Gastrocnemius medialis (tissue), 4 donors: ENCODE results near the gene LRP11.
"Not testable (repeated sequence)": the region's sequence is repeated elsewhere in the genome, so short reads cannot be mapped to it uniquely, and the experiment has no call there.

Experiments
- CTCF ChIP-seq, 5 experiments: fragments of 450-650 bp in 3 of 5; fragments of 200-600 bp in 2 of 5; sonication (generic) in 2 of 5; IDR thresholded peaks in 4 of 5; conservative IDR thresholded peaks in 1 of 5; 1 replicate in 4 of 5; 2 replicates in 1 of 5; pipeline ENCODE4 v1.5.1; 2016 to 2019; ENCODE audit warnings: antibody characterized with exemption in 5 of 5, mild to moderate bottlenecking in 3 of 5, moderate library complexity in 3 of 5
- POLR2A ChIP-seq, 2 donors: fragments of 450-650 bp; IDR thresholded peaks; one replicate each; pipeline ENCODE4 v1.6.1; 2017; ENCODE audit warnings: antibody characterized with exemption in 2 of 2, mild to moderate bottlenecking in 2 of 2, moderate library complexity in 2 of 2

GRCh38 chr6:149891864-149892263 lies 27.7 kb upstream of the LRP11 start:
- not testable (repeated sequence) for TF ChIP-seq POLR2A (IDR thresholded peaks at IDR 0.05); CTCF (IDR thresholded peaks at IDR 0.05 in 4 of 5, conservative IDR thresholded peaks at IDR 0.05 in 1 of 5)
